Fibroblast of skin of left biceps (primary cell): ENCODE measurements around the gene LILRA6.
"Not testable (repeated sequence)": the region's sequence is repeated elsewhere in the genome, so short reads cannot be mapped to it uniquely, and the experiment has no call there.

Experiments used
- DNase-seq, 2 experiments: peaks; one replicate each; pipeline ENCODE4 v3.0.0-alpha.2; 2013; ENCODE audit warnings: low read depth in 2 of 2

The LILRA6 gene

GRCh38 chr19:54231077-54231931, 11.3 kb downstream of the LILRA6 start:
- no peak for DNase-seq

- no peak for DNase-seq
Observed at GRCh38 chr19:54230031-54230430, 12.6 kb downstream of the LILRA6 start.

GRCh38 chr19:54229146-54229545, 13.4 kb downstream of the LILRA6 start:
- no peak for DNase-seq

- not testable (repeated sequence) for DNase-seq
Observed at GRCh38 chr19:54224619-54225018, 18.0 kb downstream of the LILRA6 start.

- DNase-seq: not testable (repeated sequence)
Observed at GRCh38 chr19:54223937-54224281, 18.7 kb downstream of the LILRA6 start.

GRCh38 chr19:54223277-54223936, 19.2 kb downstream of the LILRA6 start:
- not testable (repeated sequence) for DNase-seq

- DNase-seq: not testable (repeated sequence)
Observed at GRCh38 chr19:54222474-54223276, 19.9 kb downstream of the LILRA6 start, which contains the start of gene LILRB3. TSS of gene LILRB3 (minus strand) at chr19:54223007. CDS start at chr19:54222976, 31 bp downstream.

GRCh38 chr19:54221947-54222346, 20.6 kb downstream of the LILRA6 start:
- DNase-seq: not testable (repeated sequence)

GRCh38 chr19:54219702-54220101, 22.9 kb downstream of the LILRA6 start:
- DNase-seq: not testable (repeated sequence)

- no peak for DNase-seq
Observed at GRCh38 chr19:54218960-54219661, 23.5 kb downstream of the LILRA6 start.

GRCh38 chr19:54218259-54218658, 24.3 kb downstream of the LILRA6 start:
- no peak for DNase-seq

- DNase-seq: not testable (repeated sequence)
Observed at GRCh38 chr19:54217517-54218247, 24.9 kb downstream of the LILRA6 start.

- no peak for DNase-seq
Observed at GRCh38 chr19:54216869-54217268, 25.7 kb downstream of the LILRA6 start.

GRCh38 chr19:54214734-54215133, 27.9 kb downstream of the LILRA6 start:
- not testable (repeated sequence) for DNase-seq

GRCh38 chr19:54214217-54214616, 28.4 kb downstream of the LILRA6 start:
- not testable (repeated sequence) for DNase-seq

- no peak for DNase-seq
Observed at GRCh38 chr19:54211235-54211634, 31.4 kb downstream of the LILRA6 start.

- peak; percentile 88 for DNase-seq
Observed at GRCh38 chr19:54209811-54210494, 32.6 kb downstream of the LILRA6 start.

GRCh38 chr19:54209058-54209810, 33.4 kb downstream of the LILRA6 start:
- DNase-seq: no peak

- no peak for DNase-seq
Observed at GRCh38 chr19:54208784-54209057, 33.9 kb downstream of the LILRA6 start.
